K562 (cell line): ENCODE results near the gene GFRA3. TPM values are rescaled to one million over a fixed set of nuclear protein-coding genes. Genes with fewer than 3 reads are reported as not detected.

ENCODE experiments used
- C11orf30 ChIP-seq: fragments of 450-650 bp; IDR thresholded peaks from 2 replicates; pipeline ENCODE4 v1.6.1; 2016; ENCODE audit warnings: low read depth, mild to moderate bottlenecking
- CC2D1A ChIP-seq: fragments of 450-650 bp; IDR thresholded peaks from 2 replicates; pipeline ENCODE4 v1.6.1; 2017; ENCODE audit warnings: mild to moderate bottlenecking
- ETV6 ChIP-seq, 3 experiments: fragments of 150-350 bp in 1 of 3; sonication (generic) in 1 of 3; formaldehyde crosslinking in 1 of 3; IDR thresholded peaks; 2 replicates each; pipeline versions ENCODE4 v1.6.1 to v1.8.0; 2014 to 2022; ENCODE audit warnings: borderline replicate concordance in 2 of 3, low read depth in 2 of 3, antibody characterized with exemption in 1 of 3, low read length in 1 of 3, mild to moderate bottlenecking in 1 of 3, missing genetic modification reagents in 1 of 3
- KDM4B ChIP-seq, 2 experiments: fragments of 450-650 bp in 1 of 2; sonication (generic) in 1 of 2; IDR thresholded peaks; 2 replicates each; pipeline ENCODE4 v1.6.1; 2016 to 2017; ENCODE audit warnings: borderline replicate concordance in 2 of 2, antibody characterized with exemption in 1 of 2, low read depth in 1 of 2, mild to moderate bottlenecking in 1 of 2
- MAFF ChIP-seq: IDR thresholded peaks from 2 replicates; pipeline ENCODE4 v1.6.1; 2012; ENCODE audit warnings: low read length, improper control_type of control experiment
- MAZ ChIP-seq, 2 experiments: fragments of 450-650 bp in 1 of 2; sonication (generic) in 1 of 2; formaldehyde crosslinking; IDR thresholded peaks in 1 of 2; conservative IDR thresholded peaks in 1 of 2; 2 replicates each; pipeline versions ENCODE4 v1.4.0 to v1.5.0; 2020; ENCODE audit warnings: mild to moderate bottlenecking in 1 of 2, missing genetic modification reagents in 1 of 2
- MYC ChIP-seq, 2 experiments: fragments of 250-450 bp in 1 of 2; sonication (Bioruptor Pico) in 1 of 2; IDR thresholded peaks; 2 replicates each; pipeline versions ENCODE4 v1.5.1 to v1.6.1; 2012 to 2021; ENCODE audit warnings: low read depth in 2 of 2, borderline replicate concordance in 1 of 2, improper control_type of control experiment in 1 of 2, low read length in 1 of 2, mild to moderate bottlenecking in 1 of 2, moderate library complexity in 1 of 2
- NR2C1 ChIP-seq, 2 experiments: fragments of 450-650 bp; IDR thresholded peaks; 2 replicates each; pipeline ENCODE4 v1.6.1; 2017; ENCODE audit warnings: mild to moderate bottlenecking in 2 of 2, antibody characterized with exemption in 1 of 2, inconsistent platforms in 1 of 2, missing compliant biosample characterization in 1 of 2, missing genetic modification characterization in 1 of 2
- NR4A1 ChIP-seq, 2 experiments: fragments of 250-450 bp in 1 of 2; fragments of 450-650 bp in 1 of 2; sonication (Bioruptor Pico) in 1 of 2; IDR thresholded peaks; 2 replicates each; pipeline versions ENCODE4 v1.4.0 to v1.6.1; 2016 to 2020; ENCODE audit warnings: mild to moderate bottlenecking in 2 of 2, missing compliant biosample characterization in 1 of 2, missing genetic modification characterization in 1 of 2, moderate library complexity in 1 of 2
- PRDM10 ChIP-seq: fragments of 450-650 bp; IDR thresholded peaks from 2 replicates; pipeline ENCODE4 v1.6.1; 2018; ENCODE audit not compliant: partially characterized antibody
- RBM17 ChIP-seq: fragments of 200-400 bp; formaldehyde crosslinking; IDR thresholded peaks from 2 replicates; pipeline ENCODE4 v1.6.1; 2017; ENCODE audit warnings: low read depth, mild to moderate bottlenecking, low read length, borderline replicate concordance
- SMARCC2 ChIP-seq: fragments of 450-650 bp; IDR thresholded peaks from 2 replicates; pipeline ENCODE4 v1.6.1; 2017; ENCODE audit warnings: antibody characterized with exemption, moderate library complexity, mild to moderate bottlenecking, low read depth
- ZNF224 ChIP-seq: sonication (generic); formaldehyde crosslinking; IDR thresholded peaks from 2 replicates; pipeline ENCODE4 v1.8.0; 2022; ENCODE audit warnings: mild to moderate bottlenecking, missing genetic modification reagents
- polyA plus RNA-seq, 8 experiments: library from polyadenylated mRNA; depleted of rRNA in 4 of 8; stranded (reverse) in 5 of 8; unstranded in 3 of 8; fragments of >200 nt; fragmentation: Nextera tagmentation in 2 of 8; fragmentation: Illumina TruSeq in 1 of 8; extraction: Ambion mirVana in 2 of 8; extraction: Trizol in 1 of 8; gene quantifications; 2 replicates each; pipeline versions ENCODE4 v1.2.1 to v1.2.3, GENCODE V29; 2011 to 2014; ENCODE audit warnings: inconsistent platforms in 1 of 8, missing spikeins in 1 of 8
- total RNA-seq, 7 experiments: library from RNA; depleted of rRNA in 6 of 7; stranded (reverse); fragments of >200 nt in 6 of 7; fragmentation: Illumina TruSeq in 2 of 7; extraction: Trizol in 2 of 7; gene quantifications; 2 replicates each; pipeline versions ENCODE4 v1.2.1 to v1.2.3, GENCODE V29; 2011 to 2021; ENCODE audit warnings: low replicate concordance in 1 of 7
- TF ChIP-seq, protein P1 (sequence below), 3 experiments: IDR thresholded peaks in 2 of 3; conservative IDR thresholded peaks in 1 of 3; 2 replicates each; pipeline ENCODE4 v1.5.1; 2011 to 2012; ENCODE audit warnings: low read length in 3 of 3, mild to moderate bottlenecking in 3 of 3, control low read depth in 2 of 3, improper control_type of control experiment in 1 of 3, inconsistent platforms in 1 of 3, low read depth in 1 of 3, mixed read lengths in 1 of 3, moderate library complexity in 1 of 3; ENCODE audit not compliant: insufficient read depth in 2 of 3
- TF ChIP-seq, protein P2 (sequence below): fragments of 200-800 bp; sonication (Bioruptor generic); IDR thresholded peaks from 2 replicates; pipeline ENCODE4 v1.6.1; 2017; ENCODE audit warnings: missing genetic modification characterization, missing compliant biosample characterization

The GFRA3 gene
- total and polyA plus RNA-seq, 9 of the 15 experiments (the other 6 are each of a cell fraction or from before 2014, with no cell fraction given), result 0.05 to 0.09 (median 0.08) TPM; not detected in 6

GRCh38 chr5:138213161-138214029 lies 61.0 kb downstream of the GFRA3 start, which contains the start of gene CDC23 (continued):
- TF ChIP-seq, protein P1, sequence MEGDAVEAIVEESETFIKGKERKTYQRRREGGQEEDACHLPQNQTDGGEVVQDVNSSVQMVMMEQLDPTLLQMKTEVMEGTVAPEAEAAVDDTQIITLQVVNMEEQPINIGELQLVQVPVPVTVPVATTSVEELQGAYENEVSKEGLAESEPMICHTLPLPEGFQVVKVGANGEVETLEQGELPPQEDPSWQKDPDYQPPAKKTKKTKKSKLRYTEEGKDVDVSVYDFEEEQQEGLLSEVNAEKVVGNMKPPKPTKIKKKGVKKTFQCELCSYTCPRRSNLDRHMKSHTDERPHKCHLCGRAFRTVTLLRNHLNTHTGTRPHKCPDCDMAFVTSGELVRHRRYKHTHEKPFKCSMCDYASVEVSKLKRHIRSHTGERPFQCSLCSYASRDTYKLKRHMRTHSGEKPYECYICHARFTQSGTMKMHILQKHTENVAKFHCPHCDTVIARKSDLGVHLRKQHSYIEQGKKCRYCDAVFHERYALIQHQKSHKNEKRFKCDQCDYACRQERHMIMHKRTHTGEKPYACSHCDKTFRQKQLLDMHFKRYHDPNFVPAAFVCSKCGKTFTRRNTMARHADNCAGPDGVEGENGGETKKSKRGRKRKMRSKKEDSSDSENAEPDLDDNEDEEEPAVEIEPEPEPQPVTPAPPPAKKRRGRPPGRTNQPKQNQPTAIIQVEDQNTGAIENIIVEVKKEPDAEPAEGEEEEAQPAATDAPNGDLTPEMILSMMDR (IDR thresholded peaks at IDR 0.05 in 2 of 3, conservative IDR thresholded peaks at IDR 0.05 in 1 of 3; ENCODE audit: insufficient read depth in 2 of 3, low read depth in 1 of 3, low read length in 3 of 3), result no peak
- no peak for TF ChIP-seq ZNF224 (CRISPR knock-in tag)
- peak; percentile 32 to 76; a peak in 2 of 4 replicates for TF ChIP-seq MAZ (CRISPR knock-in tag; conservative IDR thresholded peaks at IDR 0.05 in 1 of 2, IDR thresholded peaks at IDR 0.05 in 1 of 2)
- no peak for TF ChIP-seq RBM17
- TF ChIP-seq, protein P2, sequence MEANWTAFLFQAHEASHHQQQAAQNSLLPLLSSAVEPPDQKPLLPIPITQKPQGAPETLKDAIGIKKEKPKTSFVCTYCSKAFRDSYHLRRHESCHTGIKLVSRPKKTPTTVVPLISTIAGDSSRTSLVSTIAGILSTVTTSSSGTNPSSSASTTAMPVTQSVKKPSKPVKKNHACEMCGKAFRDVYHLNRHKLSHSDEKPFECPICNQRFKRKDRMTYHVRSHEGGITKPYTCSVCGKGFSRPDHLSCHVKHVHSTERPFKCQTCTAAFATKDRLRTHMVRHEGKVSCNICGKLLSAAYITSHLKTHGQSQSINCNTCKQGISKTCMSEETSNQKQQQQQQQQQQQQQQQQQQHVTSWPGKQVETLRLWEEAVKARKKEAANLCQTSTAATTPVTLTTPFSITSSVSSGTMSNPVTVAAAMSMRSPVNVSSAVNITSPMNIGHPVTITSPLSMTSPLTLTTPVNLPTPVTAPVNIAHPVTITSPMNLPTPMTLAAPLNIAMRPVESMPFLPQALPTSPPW (CRISPR knock-in tag), result peak; percentile 25; the same call in 1 of the 2 replicates
- TF ChIP-seq C11orf30, result peak; percentile 99
- peak; percentile 91 for TF ChIP-seq PRDM10
- no peak for TF ChIP-seq ETV6 (IDR thresholded peaks at IDR 0.05; ENCODE audit: borderline replicate concordance in 1 of 2, low read depth in 2 of 2, low read length in 1 of 2)
- TF ChIP-seq ETV6 (CRISPR knock-in tag; IDR thresholded peaks at IDR 0.05; ENCODE audit: borderline replicate concordance), result no peak
- TF ChIP-seq CC2D1A, result peak; percentile 82
- TF ChIP-seq SMARCC2, result no peak
- 0 out of 4 replicates have a peak, but pooled peaks of 1 of the 2 experiments have one; percentile 42 for TF ChIP-seq KDM4B (IDR thresholded peaks at IDR 0.05; ENCODE audit: borderline replicate concordance in 2 of 2, low read depth in 1 of 2)
- TF ChIP-seq MAFF, result no peak; the same call in 1 of the 2 replicates
- peak; percentile 53; the same call in 1 of the 2 replicates for TF ChIP-seq MYC (IDR thresholded peaks at IDR 0.05; ENCODE audit: low read depth, low read length)
- TF ChIP-seq MYC (CRISPR knock-in tag; IDR thresholded peaks at IDR 0.05; ENCODE audit: borderline replicate concordance, low read depth), result no peak
- peak; percentile 43; the same call in 1 of the 2 replicates for TF ChIP-seq NR2C1 (IDR thresholded peaks at IDR 0.05)
- TF ChIP-seq NR2C1 (tag; IDR thresholded peaks at IDR 0.05), result no peak
- no peak for TF ChIP-seq NR4A1 (CRISPR knock-in tag; IDR thresholded peaks at IDR 0.05)
- TF ChIP-seq NR4A1 (tag; IDR thresholded peaks at IDR 0.05), result no peak
